ENCODE results near the gene ARHGEF11. TPM values are rescaled to one million over a fixed set of nuclear protein-coding genes. Genes with fewer than 3 reads are reported as not detected.
"Not testable (repeated sequence)": the region's sequence is repeated elsewhere in the genome, so short reads cannot be mapped to it uniquely, and the experiment has no call there.

ARHGEF11 gene, protein sequence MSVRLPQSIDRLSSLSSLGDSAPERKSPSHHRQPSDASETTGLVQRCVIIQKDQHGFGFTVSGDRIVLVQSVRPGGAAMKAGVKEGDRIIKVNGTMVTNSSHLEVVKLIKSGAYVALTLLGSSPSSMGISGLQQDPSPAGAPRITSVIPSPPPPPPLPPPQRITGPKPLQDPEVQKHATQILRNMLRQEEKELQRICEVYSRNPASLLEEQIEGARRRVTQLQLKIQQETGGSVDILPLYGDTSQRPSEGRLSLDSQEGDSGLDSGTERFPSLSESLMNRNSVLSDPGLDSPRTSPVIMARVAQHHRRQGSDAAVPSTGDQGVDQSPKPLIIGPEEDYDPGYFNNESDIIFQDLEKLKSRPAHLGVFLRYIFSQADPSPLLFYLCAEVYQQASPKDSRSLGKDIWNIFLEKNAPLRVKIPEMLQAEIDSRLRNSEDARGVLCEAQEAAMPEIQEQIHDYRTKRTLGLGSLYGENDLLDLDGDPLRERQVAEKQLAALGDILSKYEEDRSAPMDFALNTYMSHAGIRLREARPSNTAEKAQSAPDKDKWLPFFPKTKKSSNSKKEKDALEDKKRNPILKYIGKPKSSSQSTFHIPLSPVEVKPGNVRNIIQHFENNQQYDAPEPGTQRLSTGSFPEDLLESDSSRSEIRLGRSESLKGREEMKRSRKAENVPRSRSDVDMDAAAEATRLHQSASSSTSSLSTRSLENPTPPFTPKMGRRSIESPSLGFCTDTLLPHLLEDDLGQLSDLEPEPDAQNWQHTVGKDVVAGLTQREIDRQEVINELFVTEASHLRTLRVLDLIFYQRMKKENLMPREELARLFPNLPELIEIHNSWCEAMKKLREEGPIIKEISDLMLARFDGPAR (N-terminal part only)
- 12.3 TPM for total RNA-seq

DNA sequence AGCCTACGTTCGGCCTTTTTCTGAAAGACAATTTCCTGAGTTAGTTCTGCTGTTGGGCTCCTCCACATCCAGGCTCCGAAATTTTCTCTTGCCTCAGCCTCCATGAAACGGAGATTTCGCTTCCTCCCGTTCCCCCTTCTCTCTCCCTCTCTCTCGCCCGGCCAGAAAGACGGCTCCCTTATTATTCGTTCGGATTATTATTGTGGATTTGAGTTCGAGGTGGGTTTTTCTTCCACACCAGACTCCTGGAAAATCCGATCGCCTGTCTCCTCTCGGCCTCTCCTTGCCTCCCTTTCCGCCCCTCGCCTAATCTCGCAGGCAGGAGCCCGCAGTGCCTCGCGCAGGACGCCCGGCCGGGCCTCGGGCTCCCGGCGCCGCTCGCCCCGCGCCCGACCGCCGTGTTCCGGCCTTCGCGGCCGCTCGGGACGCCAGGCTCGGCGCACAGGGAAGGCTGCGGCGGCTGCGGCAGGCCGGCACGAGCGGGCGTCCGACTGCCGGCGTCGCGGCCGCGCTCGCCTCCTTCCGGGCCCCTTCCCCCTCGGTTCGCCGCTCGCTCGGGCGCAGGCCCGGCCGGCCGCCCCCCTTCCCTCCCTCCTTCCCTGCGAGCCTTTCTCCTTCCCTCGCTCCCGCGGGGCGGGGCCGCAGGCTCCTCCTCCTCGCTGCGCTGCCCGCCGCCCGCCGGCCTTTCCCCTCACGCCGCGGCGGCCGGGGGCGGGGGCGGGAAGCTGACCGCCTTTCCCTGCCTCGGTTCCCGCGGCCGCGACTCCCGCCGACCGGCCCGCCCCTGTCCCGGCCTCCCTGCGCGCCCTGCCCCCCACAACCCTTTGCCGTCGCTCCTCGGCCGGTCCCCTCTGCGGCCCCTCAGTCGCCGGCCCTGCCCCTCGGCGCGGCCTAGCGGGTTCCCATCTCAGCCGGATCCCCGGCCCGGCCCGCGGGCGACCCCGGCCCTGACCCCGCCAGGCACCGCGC is at the start of gene ARHGEF11:
Gene ARHGEF11, minus strand, starts transcription at position 493 of the 969 bp plus-strand sequence. CDS start 1,412 bp downstream, outside the sequence.
- peak; percentile 95 for DNase-seq (ENCODE audit: low spot score)
- ATAC-seq, result peak; percentile 96

DNA sequence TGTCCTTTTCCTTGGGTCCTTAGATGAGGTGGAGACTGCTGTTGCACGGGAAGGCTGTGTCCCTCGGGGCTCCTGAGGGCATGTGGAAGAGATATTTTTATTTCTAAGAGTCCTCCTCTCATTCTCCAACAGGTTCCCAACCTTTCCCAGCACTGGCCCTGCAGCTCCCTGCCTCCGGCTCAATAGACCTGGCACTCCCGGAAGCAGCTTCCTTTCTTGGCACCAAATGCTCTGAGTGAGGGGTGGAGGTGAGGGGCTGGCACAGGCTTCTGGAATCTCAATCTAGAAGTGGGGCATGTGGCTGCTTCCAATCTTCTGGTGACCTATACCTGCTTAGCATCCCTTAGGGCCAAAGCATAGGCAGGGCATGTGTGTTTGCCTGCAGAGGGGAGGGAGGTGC is 49.5 kb upstream of the ARHGEF11 start:
- no peak for DNase-seq (ENCODE audit: low spot score)

DNA sequence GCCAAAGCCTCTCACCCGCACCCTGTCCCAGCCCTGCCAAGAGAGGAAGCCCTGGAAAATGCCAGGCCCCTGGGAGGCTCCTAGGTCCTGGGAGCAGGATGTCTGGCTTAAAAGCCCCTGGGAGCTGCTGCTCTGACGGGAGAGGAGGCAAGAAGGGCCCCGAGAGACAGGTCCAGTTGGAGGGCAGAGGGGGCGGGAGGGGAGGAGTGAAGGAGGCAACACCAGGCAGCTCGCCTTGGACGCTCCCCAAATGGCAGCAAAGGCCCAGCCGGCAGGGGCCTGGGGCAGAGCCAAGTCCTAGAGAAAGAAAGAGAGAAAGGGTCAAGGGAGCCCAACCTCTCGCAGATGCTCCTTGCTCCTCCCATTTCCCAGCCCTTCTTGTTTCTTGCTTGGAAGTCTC is 47.3 kb upstream of the ARHGEF11 start:
- no peak for DNase-seq (ENCODE audit: low spot score)
- no peak for ATAC-seq

More for the DNA sequence above, 49.5 kb upstream of the ARHGEF11 start:
- ATAC-seq, result no peak

DNA sequence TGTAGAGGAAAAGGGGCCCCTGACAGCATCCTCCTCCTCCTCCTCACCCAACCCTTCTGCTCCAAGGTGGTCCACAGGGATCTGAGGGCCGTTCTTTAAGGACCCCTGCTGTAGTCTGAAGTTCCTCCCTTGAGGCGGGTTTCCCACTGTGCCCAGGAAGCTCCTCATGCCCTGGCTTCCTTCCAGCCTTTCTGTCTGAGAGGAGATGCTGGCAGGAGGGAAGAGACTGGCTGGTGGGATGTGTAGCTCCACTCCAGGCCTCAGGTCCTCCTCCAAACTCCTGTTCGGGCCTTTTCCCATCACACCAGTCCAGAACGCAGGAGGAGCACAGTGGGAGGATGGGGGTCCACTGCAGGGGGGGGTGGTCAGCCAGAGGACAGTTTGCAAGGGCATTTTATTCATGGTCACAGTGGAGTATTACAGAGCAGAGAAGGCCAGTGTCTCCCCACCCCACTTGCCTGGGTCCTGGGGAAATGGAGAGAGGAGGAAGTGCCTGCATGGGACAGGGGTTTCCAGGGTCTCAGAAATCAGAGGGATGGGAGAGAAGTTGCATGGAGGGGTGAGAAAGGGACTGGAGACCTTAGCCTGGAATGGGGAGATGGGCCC is 46.2 kb upstream of the ARHGEF11 start:
- ATAC-seq (no peak), DNase-seq (ENCODE audit: low spot score) (no peak)

DNA sequence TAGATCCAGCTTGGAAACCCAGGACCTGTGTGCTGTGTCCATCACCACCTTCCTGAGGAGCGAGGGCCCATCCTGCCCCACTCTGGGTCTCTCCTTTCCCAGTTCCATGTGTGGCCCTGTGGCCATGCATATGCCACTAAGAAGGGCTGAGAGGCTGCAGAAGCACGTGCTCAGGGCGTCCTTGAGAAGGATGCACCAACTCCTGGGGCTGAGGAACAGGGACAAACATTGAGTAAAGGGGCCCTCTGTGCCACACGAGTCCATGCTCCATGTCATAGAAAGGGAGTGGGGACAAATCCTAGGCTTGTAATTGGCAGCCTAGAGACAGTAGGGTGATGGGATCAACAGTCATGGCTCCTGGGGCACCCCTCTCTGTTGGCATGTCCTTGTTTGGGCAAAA is 45.6 kb upstream of the ARHGEF11 start:
- DNase-seq (ENCODE audit: low spot score) (no peak), ATAC-seq (no peak)

DNA sequence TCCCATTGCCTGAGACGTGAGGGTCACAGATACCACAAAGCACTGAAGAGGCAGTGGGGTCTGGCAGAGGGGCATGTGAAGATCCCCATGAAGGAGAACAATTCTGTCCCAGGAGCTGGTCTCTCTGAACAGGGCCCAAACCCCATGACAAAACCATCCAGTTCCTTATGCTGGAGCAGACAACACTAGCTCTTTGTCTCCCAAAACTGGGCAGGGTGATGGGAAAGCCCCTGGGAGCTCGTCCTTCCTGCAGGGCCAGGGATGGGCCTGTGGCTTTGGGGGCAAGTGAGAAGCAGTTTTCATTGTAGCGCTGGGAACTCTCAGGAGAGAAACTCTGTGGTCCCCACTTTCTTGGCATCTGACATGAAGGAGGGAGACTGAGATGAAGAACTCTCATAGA is 45.2 kb upstream of the ARHGEF11 start:
- DNase-seq (ENCODE audit: low spot score) (no peak), ATAC-seq (no peak)

DNA sequence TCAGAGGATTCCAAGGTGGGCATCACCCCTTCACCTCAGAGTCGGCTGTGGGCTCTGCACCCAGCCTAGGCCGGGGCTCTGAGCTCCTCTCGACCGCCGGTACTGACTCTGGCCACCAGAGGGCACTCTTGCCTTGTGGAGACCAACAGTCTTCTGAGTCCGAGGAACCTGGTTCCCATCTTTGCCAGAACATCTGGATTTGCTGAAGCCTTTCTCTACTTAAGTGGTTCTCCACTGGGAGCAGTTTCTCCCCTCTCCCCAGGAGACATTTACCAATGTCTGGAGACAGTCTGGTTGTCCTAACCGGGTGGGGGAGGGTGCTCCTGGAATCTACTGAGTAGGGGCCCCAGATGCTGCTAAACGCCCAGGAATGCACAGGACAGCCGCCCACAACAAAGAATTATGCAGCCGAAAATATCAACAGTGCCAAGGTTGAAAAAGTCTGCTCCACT is 44.7 kb upstream of the ARHGEF11 start:
- DNase-seq (ENCODE audit: low spot score) (peak; percentile 82), ATAC-seq (peak; percentile 88)

DNA sequence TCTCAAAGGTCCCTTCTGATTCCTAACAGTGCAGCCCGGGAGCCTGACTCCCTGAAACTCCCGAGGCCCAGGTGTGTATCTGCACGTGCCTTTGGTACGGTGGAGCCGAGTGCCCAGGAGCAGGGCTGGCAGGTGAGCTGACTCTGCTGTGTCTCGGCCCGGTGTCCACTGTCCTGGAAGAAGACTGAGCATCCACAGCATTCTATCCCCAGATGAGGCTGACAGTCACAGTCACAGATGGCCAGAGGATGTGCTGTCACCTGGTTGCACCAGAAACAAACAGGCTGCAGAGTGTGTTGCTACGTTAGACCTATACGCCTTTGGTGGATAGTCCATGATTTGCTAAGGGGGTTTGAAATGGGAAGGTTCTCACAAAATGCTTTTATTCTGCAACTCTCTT is 44.2 kb upstream of the ARHGEF11 start:
- no peak for DNase-seq (ENCODE audit: low spot score)
- peak; percentile 26 for ATAC-seq

DNA sequence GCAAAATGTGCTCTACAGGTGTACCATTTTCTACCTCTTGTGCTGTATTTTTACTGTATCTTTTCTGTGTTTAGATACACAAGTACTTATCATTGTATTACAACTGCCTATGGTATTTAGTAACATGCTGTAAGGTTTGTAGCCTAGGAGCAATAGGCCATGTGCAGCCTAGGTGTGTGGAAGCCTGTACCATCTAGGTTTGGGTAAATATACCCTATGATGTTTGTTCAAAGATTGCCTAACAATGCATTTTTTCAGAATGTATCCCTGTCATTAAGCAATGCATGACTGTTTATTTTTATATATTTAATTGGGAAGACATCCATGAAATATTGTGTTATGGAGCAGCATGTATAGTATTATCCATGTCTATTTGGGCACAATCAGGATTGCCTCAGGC is 43.1 kb upstream of the ARHGEF11 start:
- DNase-seq (ENCODE audit: low spot score) (peak; percentile 46), ATAC-seq (peak; percentile 72)

DNA sequence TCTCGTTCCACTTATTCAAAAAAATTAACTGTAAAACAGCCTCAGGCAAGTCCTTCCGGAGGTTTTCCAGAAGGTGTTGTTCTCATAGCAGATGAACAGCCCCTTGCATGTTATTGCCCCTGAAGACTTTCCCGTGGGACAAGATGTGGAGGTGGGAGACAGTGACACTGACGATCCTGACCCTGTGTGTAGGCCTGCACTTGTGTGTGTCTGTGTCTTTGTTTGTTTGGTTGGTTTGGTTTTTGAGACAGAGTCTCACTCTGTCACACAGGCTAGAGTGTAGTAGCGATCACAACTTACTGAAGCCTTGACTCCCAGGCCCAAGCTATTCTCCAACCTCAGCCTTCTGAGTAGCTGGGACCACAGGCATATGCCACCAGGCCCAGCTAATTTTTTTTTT is 41.5 kb upstream of the ARHGEF11 start:
- DNase-seq (ENCODE audit: low spot score) (peak; percentile 23), ATAC-seq (no peak)

DNA sequence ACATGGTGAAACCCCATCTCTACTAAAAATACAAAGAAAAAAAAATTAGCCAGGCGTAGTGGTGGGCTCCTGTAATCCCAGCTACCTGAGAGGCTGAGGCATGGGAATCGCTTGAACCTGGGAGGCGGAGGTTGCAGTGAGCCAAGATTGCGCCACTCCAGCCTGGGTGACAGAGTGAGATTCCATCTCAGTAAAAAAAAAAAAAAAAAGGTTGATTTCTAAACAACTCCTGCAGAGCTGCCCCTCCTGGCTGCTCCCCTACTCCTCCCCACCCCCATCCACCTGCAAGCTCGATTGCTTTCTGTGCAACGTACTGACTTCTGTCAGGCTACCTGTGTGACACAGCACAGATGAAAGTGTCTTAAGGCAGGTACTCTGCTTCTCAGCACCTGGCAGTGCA is 40.8 kb upstream of the ARHGEF11 start:
- ATAC-seq (peak; percentile 43), DNase-seq (ENCODE audit: low spot score) (peak; percentile 54)

DNA sequence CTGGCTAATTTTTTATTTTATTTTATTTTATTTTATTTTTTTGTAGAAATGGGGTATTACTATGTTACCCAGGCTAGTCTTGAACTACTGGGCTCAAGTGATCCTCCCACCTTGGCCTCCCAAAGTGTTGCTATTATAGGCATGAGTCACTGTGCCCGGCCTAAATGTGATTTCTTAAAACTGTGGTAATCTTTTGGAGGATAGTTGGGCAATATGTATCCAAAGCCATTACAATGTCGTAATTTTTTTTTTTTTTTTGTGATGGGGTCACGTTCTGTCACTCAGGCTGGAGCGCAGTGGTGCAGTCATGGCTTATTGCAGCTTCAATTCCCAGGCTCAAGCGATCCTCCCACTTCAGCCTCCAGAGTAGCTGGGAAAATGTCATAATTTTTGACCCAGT is 39.9 kb upstream of the ARHGEF11 start:
- DNase-seq (ENCODE audit: low spot score) (peak; percentile 38), ATAC-seq (peak; percentile 30)

DNA sequence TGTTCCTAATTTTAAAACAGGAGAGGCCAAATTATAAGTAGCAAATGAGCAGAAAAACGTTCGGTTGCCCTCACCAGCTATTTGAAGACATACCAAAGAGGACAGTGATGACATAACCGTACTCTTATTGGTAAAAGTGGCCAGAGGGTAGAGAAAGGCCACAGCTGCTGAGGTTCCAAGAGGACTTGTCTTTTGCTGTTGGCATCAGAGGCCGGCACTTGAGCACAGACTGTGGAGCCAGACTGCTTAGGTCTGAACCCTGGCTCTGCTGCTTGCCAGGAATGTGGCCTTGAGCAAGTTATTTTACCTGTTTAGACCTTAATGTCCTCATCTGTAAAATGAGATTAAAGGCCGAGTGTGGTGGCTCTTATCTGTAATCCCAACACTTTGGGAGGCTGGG is 39.2 kb upstream of the ARHGEF11 start:
- DNase-seq (ENCODE audit: low spot score), result peak; percentile 30
- ATAC-seq, result no peak

DNA sequence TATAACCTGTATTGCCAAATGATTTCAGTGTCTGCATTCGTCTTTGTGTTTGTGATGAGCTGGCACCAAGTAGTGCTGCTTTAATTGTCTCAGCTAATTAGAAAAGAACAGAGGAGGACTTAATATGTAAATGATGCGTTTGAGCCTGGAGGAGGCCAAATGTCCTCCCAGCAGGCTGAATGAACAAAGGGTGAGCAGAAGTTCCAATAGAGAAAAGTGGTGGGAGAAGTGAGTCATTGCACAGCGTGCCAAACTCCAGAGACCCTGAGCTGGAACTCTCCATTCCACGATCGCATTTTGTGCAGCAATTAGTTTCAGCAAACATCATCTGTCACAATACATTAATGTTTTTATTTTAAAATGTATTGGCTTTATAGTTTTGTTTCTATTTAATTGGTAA is 36.2 kb upstream of the ARHGEF11 start:
- ATAC-seq, result no peak
- DNase-seq (ENCODE audit: low spot score), result peak; percentile 0

DNA sequence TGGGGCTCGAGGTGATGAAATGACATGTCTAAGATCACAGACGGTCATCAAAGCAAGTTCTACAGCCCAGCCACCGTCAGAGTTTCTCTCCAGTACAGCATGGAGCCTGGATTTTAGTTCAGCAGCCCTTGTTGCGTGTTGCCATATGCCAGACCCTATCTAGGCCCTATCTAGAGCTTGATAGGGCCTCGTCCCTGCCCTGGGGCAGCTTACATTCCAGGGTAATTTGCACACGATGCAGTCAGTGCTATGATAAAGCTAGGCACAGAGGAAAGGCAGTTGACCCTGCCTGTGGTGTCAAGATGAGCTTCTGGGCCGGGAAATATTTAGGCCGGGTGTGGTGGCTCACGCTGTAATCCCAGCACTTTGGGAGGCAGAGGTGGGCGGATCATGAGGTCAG is 35.2 kb upstream of the ARHGEF11 start:
- DNase-seq (ENCODE audit: low spot score), result peak; percentile 29

DNA sequence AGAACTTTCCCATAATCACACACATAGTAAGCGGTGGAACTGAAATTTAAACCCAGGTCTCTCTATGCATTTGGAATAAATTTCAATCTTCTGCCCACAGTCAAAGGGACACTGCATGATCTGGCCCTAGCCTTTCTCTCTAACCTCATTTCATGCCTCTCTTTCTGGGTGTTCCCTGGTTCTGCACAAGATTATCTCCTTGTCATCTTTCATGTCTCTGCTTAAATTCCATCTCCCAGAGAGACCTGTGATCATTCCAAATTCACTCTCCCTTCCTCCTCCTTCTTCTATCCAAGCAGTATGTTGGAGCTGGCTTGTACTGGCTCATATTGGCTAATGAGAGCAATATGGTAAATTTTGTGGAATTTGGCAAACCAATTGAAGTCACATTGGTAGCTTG is 31.9 kb upstream of the ARHGEF11 start:
- DNase-seq (ENCODE audit: low spot score) (no peak), ATAC-seq (no peak)

More for the DNA sequence above, 35.2 kb upstream of the ARHGEF11 start:
- ATAC-seq, result no peak

DNA sequence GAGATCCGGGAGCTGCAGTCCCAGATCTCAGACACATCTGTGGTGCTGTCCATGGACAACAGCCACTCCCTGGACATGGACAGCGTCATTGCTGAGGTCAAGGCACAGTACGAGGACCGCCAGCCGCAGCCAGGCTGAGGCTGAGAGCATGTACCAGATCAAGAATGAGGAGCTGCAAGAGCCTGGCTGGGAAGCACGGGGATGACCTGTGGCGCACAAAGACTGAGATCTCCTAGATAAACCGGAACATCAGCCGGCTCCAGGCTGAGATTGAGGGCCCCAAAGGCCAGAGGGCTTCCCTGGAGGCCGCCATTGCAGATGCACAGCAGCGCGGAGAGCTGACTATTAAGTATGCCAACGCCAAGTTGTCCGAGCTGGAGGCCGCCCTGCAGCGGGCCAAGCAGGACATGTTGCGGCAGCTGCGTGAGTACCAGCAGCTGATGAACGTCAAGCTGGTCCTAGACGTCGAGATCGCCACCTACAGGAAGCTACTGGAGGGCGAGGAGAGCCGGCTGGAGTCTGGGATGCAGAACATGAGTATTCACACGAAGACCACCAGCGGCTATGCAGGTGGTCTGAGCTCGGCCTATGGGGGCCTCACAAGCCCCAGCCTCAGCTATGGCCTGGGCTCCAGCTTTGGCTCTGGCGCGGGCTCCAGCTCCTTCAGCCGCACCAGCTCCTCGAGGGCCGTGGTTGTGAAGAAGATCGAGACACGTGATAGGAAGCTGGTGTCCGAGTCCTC is 28.6 kb upstream of the ARHGEF11 start:
- ATAC-seq (peak; percentile 88), DNase-seq (ENCODE audit: low spot score) (peak; percentile 67)

DNA sequence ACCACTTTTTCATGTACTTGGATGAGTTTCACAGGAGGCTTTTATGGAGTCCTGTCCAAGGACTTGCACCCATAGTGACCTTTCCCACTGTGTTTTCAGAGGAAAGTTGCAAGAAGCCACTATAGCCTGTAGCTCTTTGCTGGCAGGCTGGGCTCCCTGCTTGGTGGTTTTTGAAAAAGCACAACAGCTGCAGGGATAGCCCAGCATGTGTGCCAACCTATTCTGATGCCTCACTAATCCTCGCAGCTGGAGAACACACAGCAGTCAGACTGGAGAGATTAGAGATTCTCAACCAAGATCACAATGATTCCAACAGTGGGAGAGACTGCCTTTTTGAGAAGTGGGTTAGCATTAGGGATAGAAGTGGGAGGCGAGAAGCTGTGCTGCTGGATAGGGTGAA is 24.1 kb upstream of the ARHGEF11 start:
- no peak for DNase-seq (ENCODE audit: low spot score)
- ATAC-seq, result no peak

DNA sequence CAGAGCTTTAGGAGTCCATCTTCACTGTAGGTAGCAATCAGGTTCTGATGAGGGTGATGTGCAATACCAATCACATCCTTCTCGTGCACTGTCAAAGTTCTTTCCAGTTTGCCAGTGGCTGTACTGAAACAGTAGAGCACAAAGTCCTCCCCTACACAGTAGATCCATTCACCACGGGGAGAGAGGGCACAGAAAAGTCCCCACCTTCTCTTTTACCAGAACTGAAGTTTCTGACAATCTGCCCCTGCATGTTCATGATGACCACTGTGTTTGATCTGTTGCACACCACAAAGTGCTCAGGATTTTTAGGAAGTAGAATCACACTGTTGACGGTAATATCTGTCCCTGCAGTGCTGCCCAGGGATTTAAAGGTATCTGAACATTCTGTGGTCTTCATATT is 13.7 kb upstream of the ARHGEF11 start:
- ATAC-seq; DNase-seq (ENCODE audit: low spot score): not testable (repeated sequence)

Measured in left lobe of liver (tissue), 2 donors.